Ascending aorta (tissue), 2 donors: Measurements from ENCODE around the gene CSNK1G1. TPM values are rescaled to one million over a fixed set of nuclear protein-coding genes. Genes with fewer than 3 reads are reported as not detected.

Experiments used
- DNase-seq, 2 donors: peaks; one replicate each; pipeline ENCODE4 v3.0.0-alpha.2; 2019; ENCODE audit warnings: low spot score in 2 of 2
- H3K27ac ChIP-seq, 2 donors: fragments of 200-600 bp; sonication (generic); one replicate each; pipeline ENCODE4 v1.5.1; 2016 to 2017; ENCODE audit warnings: mild to moderate bottlenecking in 1 of 2
- H3K27me3 ChIP-seq: fragments of 200-600 bp; sonication (generic); one replicate; pipeline ENCODE4 v1.5.1; 2017
- H3K36me3 ChIP-seq, 2 donors: fragments of 200-600 bp; sonication (generic); one replicate each; pipeline ENCODE4 v1.5.1; 2016
- H3K4me1 ChIP-seq, 2 donors: fragments of 200-600 bp; sonication (generic); one replicate each; pipeline ENCODE4 v1.5.1; 2016 to 2017; ENCODE audit warnings: mild to moderate bottlenecking in 1 of 2
- H3K4me3 ChIP-seq, 2 donors: fragments of 200-600 bp; sonication (generic); one replicate each; pipeline ENCODE4 v1.5.1; 2016 to 2017; ENCODE audit warnings: mild to moderate bottlenecking in 1 of 2
- H3K9me3 ChIP-seq, 2 donors: fragments of 200-600 bp; sonication (generic); one replicate each; pipeline ENCODE4 v1.5.1; 2016
- intact Hi-C: fragments of 100-400 bp; cut with DNase I; formaldehyde crosslinking; loops from one replicate; pipeline ENCODE4 v1.15.1; 2023
- total RNA-seq: library from RNA; depleted of rRNA; stranded (reverse); fragments of >200 nt; gene quantifications from one replicate; pipeline ENCODE4 v1.1.0, GENCODE V29; 2016
- TF ChIP-seq, protein P1 (sequence below), 3 experiments: fragments of 200-600 bp in 2 of 3; fragments of 450-650 bp in 1 of 3; sonication (generic) in 2 of 3; IDR thresholded peaks; one replicate each; pipeline ENCODE4 v1.5.1; 2016 to 2019; ENCODE audit warnings: antibody characterized with exemption in 3 of 3, mild to moderate bottlenecking in 1 of 3, moderate library complexity in 1 of 3

Gene CSNK1G1
- total RNA-seq, 1 donor from 2014 or later = 12.9 TPM

GRCh38 chr15:64193971-64194370 lies 162.0 kb downstream of the CSNK1G1 start:
- Histone ChIP-seq H3K4me3 (no peak overlapping the region), H3K27me3 (no peaks in the 10 kb centered on the region), H3K27ac (no peak overlapping the region), H3K4me1 (no peaks in the 10 kb centered on the region), H3K36me3 (peaks cover 0 to 11% of the 10 kb centered on the region in 2 donors), H3K9me3 (no peaks in the 10 kb centered on the region)
- intact Hi-C loops = no loop called here
- no peak for DNase-seq
- TF ChIP-seq, protein P1, sequence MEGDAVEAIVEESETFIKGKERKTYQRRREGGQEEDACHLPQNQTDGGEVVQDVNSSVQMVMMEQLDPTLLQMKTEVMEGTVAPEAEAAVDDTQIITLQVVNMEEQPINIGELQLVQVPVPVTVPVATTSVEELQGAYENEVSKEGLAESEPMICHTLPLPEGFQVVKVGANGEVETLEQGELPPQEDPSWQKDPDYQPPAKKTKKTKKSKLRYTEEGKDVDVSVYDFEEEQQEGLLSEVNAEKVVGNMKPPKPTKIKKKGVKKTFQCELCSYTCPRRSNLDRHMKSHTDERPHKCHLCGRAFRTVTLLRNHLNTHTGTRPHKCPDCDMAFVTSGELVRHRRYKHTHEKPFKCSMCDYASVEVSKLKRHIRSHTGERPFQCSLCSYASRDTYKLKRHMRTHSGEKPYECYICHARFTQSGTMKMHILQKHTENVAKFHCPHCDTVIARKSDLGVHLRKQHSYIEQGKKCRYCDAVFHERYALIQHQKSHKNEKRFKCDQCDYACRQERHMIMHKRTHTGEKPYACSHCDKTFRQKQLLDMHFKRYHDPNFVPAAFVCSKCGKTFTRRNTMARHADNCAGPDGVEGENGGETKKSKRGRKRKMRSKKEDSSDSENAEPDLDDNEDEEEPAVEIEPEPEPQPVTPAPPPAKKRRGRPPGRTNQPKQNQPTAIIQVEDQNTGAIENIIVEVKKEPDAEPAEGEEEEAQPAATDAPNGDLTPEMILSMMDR (IDR thresholded peaks at IDR 0.05) = no peak

- no peaks in the 10 kb centered on the region for H3K9me3 ChIP-seq
- TF ChIP-seq, protein P1 (IDR thresholded peaks at IDR 0.05) = no peak
- peaks cover 0 to 17% of the 10 kb centered on the region in 2 donors for H3K36me3 ChIP-seq
- DNase-seq = no peak
- H3K4me3 ChIP-seq = no peak overlapping the region
- H3K4me1 ChIP-seq = no peaks in the 10 kb centered on the region
- H3K27ac ChIP-seq = no peak overlapping the region
- H3K27me3 ChIP-seq = no peaks in the 10 kb centered on the region
- intact Hi-C loops = no loop called here
Measured at GRCh38 chr15:64191971-64192830, 163.8 kb downstream of the CSNK1G1 start.

- H3K27me3 ChIP-seq = no peaks in the 10 kb centered on the region
- no peaks in the 10 kb centered on the region for H3K9me3 ChIP-seq
- intact Hi-C loops = no loop called here
- TF ChIP-seq, protein P1 (IDR thresholded peaks at IDR 0.05) = no peak
- no peak overlapping the region for H3K27ac ChIP-seq
- no peak for DNase-seq
- H3K4me1 ChIP-seq = no peaks in the 10 kb centered on the region
- peaks cover 0 to 33% of the 10 kb centered on the region in 2 donors for H3K36me3 ChIP-seq
- H3K4me3 ChIP-seq = no peak overlapping the region
Measured at GRCh38 chr15:64187396-64188191, 168.4 kb downstream of the CSNK1G1 start.

DNA sequence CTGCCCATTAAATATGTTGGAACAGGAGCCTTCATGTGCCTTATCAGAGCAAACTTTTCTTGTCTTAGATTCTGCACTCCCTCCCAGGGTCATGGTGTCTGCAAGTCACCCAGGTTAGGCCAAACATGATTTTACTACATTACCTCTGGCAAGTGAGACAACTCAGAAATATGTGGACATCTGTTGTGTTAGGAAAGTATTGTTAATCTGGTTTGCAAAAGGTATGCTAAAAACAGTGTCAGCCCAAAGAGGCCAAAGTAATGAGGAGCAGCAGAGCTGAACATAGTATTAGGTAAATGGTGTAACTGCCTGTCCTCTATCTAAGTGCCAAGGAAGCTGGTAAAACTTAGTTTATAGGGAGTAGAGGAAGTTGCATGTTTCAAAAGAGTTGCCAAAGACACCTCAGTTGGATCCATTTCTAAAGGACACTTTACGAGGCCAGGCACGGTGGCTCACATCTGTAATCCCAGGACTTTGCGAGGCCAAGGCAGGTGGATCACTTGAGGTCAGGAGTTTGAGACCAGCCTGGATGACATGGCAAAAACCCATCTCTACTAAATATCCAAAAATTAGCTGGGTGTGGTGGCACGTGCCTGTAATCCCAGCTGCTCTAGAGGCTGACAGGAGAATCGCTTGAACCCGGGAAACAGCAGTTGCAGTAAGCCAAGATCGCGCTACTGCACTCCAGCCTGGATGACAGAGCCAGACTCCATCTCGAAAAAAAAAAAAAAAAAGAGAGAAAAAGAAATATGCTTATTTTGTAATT lies 170.6 kb downstream of the CSNK1G1 start:
- no peaks in the 10 kb centered on the region for H3K4me1 ChIP-seq
- TF ChIP-seq, protein P1 (IDR thresholded peaks at IDR 0.05) = no peak
- H3K27me3 ChIP-seq = no peaks in the 10 kb centered on the region
- no peak overlapping the region for H3K4me3 ChIP-seq
- intact Hi-C loops = no loop called here
- H3K9me3 ChIP-seq = no peaks in the 10 kb centered on the region
- DNase-seq = no peak
- no peak overlapping the region for H3K27ac ChIP-seq
- H3K36me3 ChIP-seq = peaks cover 0 to 33% of the 10 kb centered on the region in 2 donors

DNA sequence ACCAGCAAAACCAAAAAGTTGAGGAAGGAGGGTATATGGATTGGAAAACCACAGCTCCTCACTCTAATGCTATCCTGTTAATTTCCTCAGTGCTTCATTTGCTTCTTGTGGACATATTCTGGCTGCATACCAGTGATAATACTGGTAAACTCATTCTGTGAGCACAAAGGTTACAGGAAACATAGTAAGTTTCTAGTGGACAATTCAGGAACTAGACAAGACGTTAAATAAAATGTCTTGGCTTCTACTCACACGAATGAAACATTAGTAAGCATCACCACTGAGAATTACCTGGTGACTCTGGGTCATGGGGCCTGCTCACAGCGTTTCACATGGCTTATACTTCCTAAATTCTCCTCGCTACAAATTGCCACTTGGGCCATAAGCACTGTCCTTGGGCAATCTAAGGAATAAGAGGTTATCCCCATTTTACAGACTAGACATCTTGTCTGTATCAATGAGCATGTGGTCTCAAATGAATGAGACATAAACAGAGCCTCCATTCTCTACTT lies 173.1 kb downstream of the CSNK1G1 start:
- H3K27me3 ChIP-seq = no peaks in the 10 kb centered on the region
- DNase-seq = no peak
- H3K4me1 ChIP-seq = no peaks in the 10 kb centered on the region
- TF ChIP-seq, protein P1 (IDR thresholded peaks at IDR 0.05) = no peak
- intact Hi-C loops = no loop called here
- no peak overlapping the region for H3K27ac ChIP-seq
- no peak overlapping the region for H3K4me3 ChIP-seq
- peaks cover 0 to 38% of the 10 kb centered on the region in 2 donors for H3K36me3 ChIP-seq
- no peaks in the 10 kb centered on the region for H3K9me3 ChIP-seq
